Stimulated activated naive CD8-positive, alpha-beta T cell treated with anti-CD3 and anti-CD28 coated beads, Interleukin-15, Interleukin-2, amounts not matched to agents 100 ng/mL and 50 ng/mL, for 24 hours (primary cell): ENCODE data around the gene SPOCD1.

ENCODE experiments used
- H3K27ac Mint-ChIP-seq: one replicate; pipeline ENCODE4 v1.8.0; 2021; ENCODE audit warnings: mild to moderate bottlenecking, mixed read lengths
- H3K27me3 Mint-ChIP-seq: one replicate; pipeline ENCODE4 v1.8.0; 2021; ENCODE audit warnings: mixed read lengths
- H3K36me3 Mint-ChIP-seq: one replicate; pipeline ENCODE4 v1.8.0; 2021; ENCODE audit warnings: low read depth, mixed read lengths
- H3K4me1 Mint-ChIP-seq: one replicate; pipeline ENCODE4 v1.8.0; 2021; ENCODE audit warnings: low read depth, mixed read lengths
- H3K4me3 Mint-ChIP-seq: one replicate; pipeline ENCODE4 v1.8.0; 2021; ENCODE audit warnings: mild to moderate bottlenecking, mixed read lengths
- H3K9me3 Mint-ChIP-seq: one replicate; pipeline ENCODE4 v1.8.0; 2021; ENCODE audit warnings: mixed read lengths

Gene SPOCD1

DNA sequence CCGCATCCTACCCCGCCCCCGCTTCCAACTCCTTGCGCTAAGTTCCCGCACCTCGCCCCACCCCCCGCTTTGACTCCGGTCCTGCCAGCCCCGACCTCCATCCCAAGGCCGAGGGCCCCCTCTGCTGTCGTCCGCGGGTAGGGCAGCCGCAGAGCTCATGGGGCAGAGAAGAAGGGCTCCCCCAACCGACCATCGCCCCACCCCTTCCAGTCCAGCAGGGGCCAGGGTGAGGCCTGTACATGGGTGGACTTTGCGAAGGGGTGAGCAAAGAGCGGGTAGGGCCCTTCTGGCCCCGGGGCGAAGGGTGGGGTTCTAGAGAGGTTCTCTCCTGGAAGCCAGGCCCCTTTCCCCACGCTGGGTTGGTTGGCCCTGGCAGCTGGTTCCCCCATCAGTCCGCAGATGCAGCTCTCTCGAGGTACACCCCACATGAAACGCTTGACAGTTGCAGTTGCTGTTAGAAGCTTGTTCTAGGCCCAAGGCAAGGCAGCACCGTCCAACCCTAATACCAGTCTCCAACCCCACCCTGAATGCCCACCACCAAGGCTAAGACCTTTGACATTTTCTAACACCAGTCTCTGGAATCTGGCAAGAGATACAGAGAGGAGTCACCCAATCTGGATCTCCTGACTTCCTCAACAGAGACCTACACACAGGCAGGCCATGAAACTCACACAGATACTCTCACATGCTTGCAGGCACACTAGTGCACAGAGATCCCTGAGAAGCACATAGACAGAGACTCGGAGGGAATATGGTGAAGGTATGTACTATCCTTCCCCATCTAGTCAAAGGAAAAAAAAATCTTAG, 26.4 kb downstream of the SPOCD1 start:
- Mint-ChIP-seq H3K4me1 (peaks cover 23% of the 10 kb centered on the region), H3K4me3 (peak overlapping the region; percentile 83), H3K27ac (no peak overlapping the region)

DNA sequence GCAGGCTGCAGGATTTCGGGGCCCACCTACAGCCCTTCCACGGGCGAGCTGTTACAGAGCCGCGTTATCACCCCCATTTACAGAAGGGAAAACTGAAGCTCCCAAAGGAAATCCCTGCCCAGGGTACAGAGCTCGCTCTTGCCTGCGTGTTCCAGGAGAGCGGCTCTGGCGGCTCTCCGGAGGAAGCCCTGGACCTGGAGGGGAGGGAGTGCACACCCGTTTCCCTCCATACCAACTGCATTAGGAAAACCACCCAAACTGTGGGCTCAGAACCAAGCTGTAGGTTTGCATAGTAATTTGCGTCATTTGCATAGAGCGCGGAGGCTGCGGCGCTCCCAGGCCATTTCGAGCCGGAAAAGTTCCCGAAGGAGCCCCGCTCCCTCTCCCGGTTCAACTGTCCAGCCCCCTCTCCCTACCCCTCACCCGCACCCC, 27.0 kb downstream of the SPOCD1 start:
- Mint-ChIP-seq H3K4me1 (peaks cover 26% of the 10 kb centered on the region), H3K27ac (peak overlapping the region; percentile 64), H3K4me3 (peak overlapping the region; percentile 83), H3K27me3 (no peaks in the 10 kb centered on the region), H3K36me3 (no peaks in the 10 kb centered on the region), H3K9me3 (no peaks in the 10 kb centered on the region)

More for the DNA sequence above, 26.4 kb downstream of the SPOCD1 start:
- Mint-ChIP-seq H3K27me3 (no peaks in the 10 kb centered on the region), H3K36me3 (no peaks in the 10 kb centered on the region), H3K9me3 (no peaks in the 10 kb centered on the region)

DNA sequence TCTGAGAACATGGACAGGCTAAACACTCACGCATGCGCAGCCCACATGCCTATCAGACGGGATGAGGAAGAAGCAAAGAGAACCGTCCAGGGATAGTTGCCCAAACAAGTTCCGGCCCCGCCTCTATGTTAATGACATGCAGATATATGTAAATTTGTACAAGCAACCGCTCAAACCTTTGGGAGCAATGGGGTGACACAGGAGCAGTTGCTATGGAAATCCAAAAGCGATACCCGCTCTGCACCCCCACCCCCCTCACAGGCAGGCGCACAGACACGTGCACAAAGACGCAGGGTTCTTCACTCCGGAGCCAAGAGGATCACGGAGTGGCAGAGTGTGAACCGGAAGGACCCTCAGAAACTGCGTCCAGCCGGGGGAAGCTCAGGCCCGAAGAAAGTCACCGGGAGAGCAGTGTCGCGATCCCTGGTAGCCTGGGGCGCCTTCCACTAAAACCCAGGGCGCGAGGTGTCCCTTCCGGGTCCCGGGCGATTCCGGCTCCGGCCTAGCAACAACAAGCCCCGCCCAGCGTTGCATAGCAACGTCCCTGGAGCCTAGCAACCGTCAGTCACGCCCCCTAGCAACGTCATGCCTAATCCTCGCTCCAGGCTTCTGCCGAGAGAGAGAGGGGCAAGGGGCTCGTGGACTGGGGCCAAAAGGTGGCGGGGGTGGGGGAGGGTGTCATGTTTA, 27.5 kb downstream of the SPOCD1 start:
- Mint-ChIP-seq H3K27me3 (no peaks in the 10 kb centered on the region), H3K9me3 (no peaks in the 10 kb centered on the region), H3K36me3 (no peaks in the 10 kb centered on the region), H3K4me1 (peaks cover 26% of the 10 kb centered on the region), H3K4me3 (peak overlapping the region; percentile 83), H3K27ac (peak overlapping the region; percentile 81)

DNA sequence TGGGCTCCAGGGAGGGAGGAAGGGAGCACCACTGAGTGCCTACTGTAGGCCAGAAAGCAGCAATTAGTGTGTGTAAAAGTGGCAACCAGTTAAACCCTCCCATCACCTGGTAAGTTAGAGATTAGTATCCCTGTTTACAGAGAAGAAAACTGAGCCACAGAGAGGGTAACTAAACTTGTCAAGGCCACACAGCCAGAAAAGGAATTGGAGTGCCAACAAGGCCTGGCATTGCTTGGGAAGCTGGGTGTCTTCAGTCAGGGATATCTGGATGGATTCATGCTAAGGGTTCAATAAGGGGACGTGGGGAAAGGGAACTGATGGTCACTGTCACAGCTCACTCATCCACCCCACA, 28.1 kb downstream of the SPOCD1 start:
- Mint-ChIP-seq H3K9me3 (no peaks in the 10 kb centered on the region), H3K36me3 (no peaks in the 10 kb centered on the region), H3K27me3 (no peaks in the 10 kb centered on the region), H3K4me1 (peaks cover 26% of the 10 kb centered on the region), H3K27ac (peak overlapping the region; percentile 81), H3K4me3 (peak overlapping the region; percentile 83)

DNA sequence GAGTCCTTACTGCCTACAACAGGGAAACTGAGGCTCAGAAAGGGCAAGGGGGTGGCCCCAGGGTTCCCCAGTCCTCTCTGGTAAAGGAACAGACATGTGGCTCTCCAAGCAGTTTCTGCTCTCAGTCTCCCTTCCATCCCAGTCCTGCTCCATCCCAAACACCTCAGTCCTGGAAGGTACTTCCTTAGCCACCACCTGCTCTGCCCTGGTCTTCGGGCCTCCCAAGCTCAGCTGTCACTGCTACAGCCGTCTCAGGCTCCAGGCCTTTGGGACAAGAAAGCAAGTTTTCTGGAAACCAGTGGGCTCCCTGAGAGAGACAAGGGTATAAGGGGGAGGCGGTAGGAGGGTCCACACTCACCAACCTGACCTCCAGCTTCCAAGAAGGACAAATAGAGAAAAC, 28.6 kb downstream of the SPOCD1 start:
- no peaks in the 10 kb centered on the region for H3K27me3 Mint-ChIP-seq
- peaks cover 26% of the 10 kb centered on the region for H3K4me1 Mint-ChIP-seq
- no peaks in the 10 kb centered on the region for H3K9me3 Mint-ChIP-seq
- H3K36me3 Mint-ChIP-seq, result no peaks in the 10 kb centered on the region
- H3K4me3 Mint-ChIP-seq, result no peak overlapping the region
- H3K27ac Mint-ChIP-seq, result no peak overlapping the region

DNA sequence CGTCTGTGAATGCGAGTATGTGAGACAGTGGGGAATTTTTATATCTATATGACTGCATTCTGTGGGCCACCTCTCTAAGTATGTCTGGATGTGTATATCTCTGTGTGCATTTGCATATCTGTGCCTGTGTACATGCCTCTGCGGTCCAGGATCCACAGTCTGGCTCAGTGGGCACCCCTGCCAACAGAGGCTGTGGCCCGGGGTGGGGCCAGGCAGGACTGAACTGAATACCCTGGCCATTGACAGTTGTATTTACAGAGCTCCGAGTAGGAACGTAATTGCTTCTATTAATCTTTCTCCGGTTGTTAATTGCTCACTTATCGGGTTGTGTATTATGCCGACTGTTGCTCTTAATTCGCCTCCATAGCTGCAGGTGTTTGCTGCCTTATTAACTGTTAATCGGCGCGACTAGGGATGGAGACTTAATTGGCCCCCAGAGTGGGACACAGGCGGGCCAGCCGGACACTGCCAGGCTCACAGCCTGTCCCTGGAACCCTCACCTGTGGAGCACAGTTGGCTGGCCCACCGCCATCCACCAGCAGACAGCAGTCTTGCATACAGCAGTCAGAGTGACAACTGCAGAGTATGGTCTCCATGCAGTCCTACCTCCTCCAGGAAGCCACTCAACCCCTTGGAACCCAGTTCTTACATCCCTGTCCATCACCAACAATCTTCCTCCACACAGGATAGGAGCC, 29.3 kb downstream of the SPOCD1 start:
- H3K36me3 Mint-ChIP-seq, result no peaks in the 10 kb centered on the region
- no peak overlapping the region for H3K27ac Mint-ChIP-seq
- no peak overlapping the region for H3K4me3 Mint-ChIP-seq

DNA sequence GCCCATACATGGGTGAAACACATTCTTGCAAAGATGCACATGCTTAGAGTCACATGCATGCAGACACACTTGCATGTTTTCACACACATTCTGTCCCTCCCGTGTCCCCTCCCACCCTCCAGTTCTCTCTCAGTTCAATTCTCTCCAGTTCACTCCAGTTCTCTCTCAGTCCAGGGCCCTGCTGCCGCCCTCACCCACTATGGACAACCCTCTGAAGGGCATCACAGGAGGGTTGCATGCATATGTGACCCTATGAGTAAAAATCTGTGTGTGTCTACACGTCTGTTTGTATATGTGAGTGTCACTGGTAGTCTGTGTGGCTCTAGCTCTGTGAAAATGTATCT, 29.9 kb downstream of the SPOCD1 start:
- Mint-ChIP-seq H3K36me3 (no peaks in the 10 kb centered on the region), H3K4me3 (no peak overlapping the region), H3K27me3 (no peaks in the 10 kb centered on the region), H3K9me3 (no peaks in the 10 kb centered on the region), H3K27ac (no peak overlapping the region), H3K4me1 (peaks cover 26% of the 10 kb centered on the region)

More for the DNA sequence above, 29.3 kb downstream of the SPOCD1 start:
- Mint-ChIP-seq H3K27me3 (no peaks in the 10 kb centered on the region), H3K4me1 (peaks cover 26% of the 10 kb centered on the region), H3K9me3 (no peaks in the 10 kb centered on the region)

DNA sequence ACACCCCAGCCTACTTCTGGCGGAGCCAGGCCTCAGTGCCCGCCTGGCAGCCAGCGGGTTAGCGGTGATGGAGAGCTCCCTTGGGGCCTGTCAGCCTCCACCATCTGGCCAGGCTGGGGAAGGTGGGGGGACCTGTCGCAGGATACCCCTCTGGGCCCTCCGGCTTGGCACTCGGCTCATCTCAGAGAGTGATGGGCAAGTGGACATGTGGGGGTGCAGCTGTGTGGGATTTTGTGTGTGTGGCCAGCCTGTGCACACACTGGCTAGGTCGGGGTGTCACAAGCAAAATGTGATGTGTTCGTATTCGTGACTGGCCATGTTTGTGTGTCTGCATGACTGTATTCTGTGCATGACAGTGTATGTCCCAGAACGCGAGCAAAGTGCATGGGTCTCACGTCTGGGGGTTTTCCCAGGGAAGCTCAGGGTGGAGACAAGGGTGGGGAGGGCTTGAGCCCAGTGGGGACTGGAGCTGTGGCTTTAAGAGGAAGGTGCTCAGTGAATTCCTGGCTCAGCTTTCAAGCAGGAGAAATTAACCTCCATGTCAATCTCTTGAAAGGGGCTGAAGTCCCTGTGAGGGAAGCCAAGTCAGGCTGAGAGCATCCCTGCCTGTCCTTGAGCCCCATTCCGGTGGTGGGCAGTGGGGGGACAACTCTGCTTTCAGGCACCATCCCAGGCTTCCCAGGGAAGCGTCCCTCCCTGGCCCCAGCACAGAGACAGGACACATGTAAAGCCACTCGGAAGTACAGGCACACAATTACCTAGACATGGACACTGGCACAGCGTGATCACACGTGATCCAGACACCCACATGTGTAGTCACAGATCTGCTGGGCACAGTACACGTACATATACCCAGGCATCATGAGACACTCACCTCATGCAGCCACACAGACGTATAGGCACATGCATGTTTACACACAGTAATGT, 30.5 kb downstream of the SPOCD1 start:
- no peaks in the 10 kb centered on the region for H3K36me3 Mint-ChIP-seq
- H3K4me3 Mint-ChIP-seq, result no peak overlapping the region
- H3K27ac Mint-ChIP-seq, result no peak overlapping the region
- no peaks in the 10 kb centered on the region for H3K9me3 Mint-ChIP-seq
- no peaks in the 10 kb centered on the region for H3K27me3 Mint-ChIP-seq
- peaks cover 26% of the 10 kb centered on the region for H3K4me1 Mint-ChIP-seq

DNA sequence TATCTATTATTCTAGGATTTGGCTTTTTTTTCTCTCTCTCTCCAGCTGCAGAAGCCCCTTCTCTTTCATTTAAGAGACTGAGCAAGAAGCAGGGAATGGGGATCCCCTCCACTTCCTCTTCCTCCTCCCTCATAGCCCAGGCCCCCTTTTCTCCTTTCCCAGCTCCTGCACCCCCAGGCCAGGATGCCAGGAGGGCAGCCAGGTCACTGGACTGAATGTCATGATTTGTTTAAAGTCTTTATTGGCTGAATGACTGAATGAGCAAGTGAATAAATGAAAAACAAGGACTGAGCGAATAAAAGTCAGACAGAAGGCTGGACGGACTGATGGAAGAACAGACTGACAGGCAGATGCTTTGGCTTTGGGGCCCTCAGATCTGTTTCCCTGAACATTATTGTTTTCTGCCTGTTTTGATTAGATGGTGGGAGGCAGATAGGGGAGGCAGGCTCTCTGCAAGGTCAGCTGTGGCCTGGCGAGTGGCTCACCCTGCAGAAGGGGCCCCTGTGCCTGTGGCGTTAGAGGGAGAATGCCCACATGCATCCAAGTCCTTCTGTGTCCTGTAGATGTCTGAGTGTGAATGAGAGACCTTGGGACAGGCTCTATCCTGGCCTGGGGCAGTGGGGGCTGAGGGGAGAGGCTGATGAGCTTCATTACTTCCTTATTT, 31.3 kb downstream of the SPOCD1 start:
- Mint-ChIP-seq H3K27ac (peak overlapping the region; percentile 4), H3K9me3 (no peaks in the 10 kb centered on the region), H3K4me1 (peaks cover 23% of the 10 kb centered on the region), H3K36me3 (no peaks in the 10 kb centered on the region), H3K27me3 (peaks cover 4% of the 10 kb centered on the region), H3K4me3 (no peak overlapping the region)

DNA sequence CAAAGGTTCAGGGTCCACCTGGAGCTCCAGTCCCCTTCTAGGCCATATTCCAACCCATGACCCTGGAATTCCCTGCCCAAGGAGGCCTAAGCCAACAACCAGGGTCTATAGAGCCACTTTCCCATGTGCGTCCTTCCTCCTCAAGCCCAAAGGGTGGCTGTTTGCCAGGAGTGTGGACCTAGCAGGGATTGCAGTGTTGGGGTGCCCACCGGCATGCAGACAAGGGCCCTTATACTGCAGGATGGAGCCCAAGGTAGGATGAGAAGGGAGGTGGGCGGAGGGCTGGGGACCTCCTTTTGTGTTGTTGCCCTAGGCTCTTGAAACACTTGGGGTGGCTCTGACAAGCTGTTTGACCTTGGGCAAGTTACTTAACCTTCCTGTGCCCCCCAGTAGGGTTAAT, 32.0 kb downstream of the SPOCD1 start:
- no peak overlapping the region for H3K4me3 Mint-ChIP-seq
- no peaks in the 10 kb centered on the region for H3K36me3 Mint-ChIP-seq
- no peak overlapping the region for H3K27ac Mint-ChIP-seq

DNA sequence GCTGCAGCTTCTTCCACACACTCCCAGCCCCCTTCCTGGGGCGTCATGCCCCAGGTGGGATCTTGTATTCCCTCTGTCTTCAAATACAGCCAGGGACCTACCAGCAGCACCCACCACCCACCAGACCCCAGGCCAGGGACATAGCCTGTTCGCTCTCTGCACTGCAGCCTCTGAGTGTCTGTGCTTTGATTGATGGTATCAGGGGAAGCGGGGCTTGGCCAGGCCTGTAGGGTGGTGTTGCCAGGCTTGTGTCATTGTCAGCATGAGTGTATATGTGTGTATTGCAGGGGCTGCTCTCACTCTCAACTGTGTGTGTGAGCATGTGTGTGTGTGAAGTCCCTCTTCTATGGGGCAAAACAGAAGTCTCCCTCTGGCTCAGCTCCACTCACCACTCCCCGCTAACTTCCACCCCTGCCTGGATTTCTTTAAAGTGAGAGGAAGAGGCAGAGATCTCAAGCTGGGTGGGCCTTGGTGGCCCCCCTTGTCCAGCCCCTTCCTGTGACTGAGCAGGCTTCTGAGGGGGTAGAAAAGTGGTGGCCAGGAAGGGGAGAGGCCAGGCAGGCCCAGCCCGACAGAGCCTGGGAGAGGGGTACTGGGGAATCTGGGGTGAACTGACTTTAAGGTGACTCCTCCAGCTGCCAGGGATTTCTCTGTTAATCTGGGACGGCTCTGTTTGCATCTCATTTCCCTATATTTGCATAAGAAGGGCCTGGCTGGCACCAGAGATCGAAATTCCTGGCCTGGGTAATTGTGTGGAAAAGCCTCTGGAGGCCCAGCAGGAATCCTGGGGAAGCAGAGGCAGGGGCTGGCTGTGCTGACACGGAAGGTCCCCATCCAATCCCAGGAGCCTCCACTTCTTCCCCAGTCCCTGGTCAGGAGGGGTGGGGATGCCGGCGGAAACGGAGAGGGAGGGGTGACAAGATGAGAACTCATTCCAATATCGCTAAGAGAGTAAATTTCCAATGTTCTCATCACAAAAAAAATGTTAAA, 33.1 kb downstream of the SPOCD1 start:
- H3K36me3 Mint-ChIP-seq, result no peaks in the 10 kb centered on the region
- no peaks in the 10 kb centered on the region for H3K9me3 Mint-ChIP-seq
- H3K27ac Mint-ChIP-seq, result no peak overlapping the region
- H3K27me3 Mint-ChIP-seq, result peaks cover 7% of the 10 kb centered on the region
- no peak overlapping the region for H3K4me3 Mint-ChIP-seq
- peaks cover 17% of the 10 kb centered on the region for H3K4me1 Mint-ChIP-seq

More for the DNA sequence above, 32.0 kb downstream of the SPOCD1 start:
- H3K27me3 Mint-ChIP-seq, result peaks cover 4% of the 10 kb centered on the region
- no peaks in the 10 kb centered on the region for H3K9me3 Mint-ChIP-seq
- H3K4me1 Mint-ChIP-seq, result peaks cover 22% of the 10 kb centered on the region

DNA sequence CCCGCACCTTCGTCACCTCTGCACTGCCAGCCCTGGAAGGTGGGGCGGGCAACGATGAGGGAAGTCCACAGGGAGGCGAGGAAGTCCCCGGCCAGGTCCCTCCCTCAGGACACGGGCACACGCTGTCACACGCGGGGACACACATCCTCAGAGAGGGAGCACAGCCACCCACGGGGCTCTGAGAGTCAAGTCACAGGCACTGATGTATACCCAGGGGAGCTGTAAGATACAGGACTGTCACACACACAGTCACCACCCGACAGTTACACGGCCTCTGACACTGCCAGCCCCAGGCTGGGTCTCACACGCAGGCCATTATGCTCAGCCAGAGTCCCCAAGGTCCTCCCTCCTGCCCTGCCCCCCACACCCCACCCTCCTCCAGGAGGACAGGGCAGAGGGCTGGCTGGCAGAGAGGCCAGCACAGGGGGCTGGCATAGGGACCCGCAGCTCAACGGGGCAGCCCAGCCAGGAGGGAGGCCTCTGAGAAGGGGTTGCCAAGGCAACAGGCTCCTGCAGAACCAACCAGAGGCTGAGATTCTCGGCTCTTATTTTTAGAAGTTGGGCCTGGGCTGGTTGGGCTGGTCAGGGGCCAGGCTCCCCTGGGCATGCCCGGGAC, 34.0 kb downstream of the SPOCD1 start:
- Mint-ChIP-seq H3K36me3 (no peaks in the 10 kb centered on the region), H3K4me3 (no peak overlapping the region), H3K27ac (peak overlapping the region; percentile 21), H3K4me1 (peaks cover 14% of the 10 kb centered on the region), H3K9me3 (no peaks in the 10 kb centered on the region), H3K27me3 (peaks cover 14% of the 10 kb centered on the region)
